Hematopoietic multipotent progenitor cell treated with erythropoietin and hydrocortisone succinate and interleukin-3 and kit ligand, for 15 days (in vitro differentiated cells): Measurements from ENCODE around the gene UNC13B.
"Not testable (repeated sequence)": the region's sequence is repeated elsewhere in the genome, so short reads cannot be mapped to it uniquely, and the experiment has no call there.

Experiments
- DNase-seq: peaks from one replicate; pipeline ENCODE4 v3.0.0-alpha.2; 2015; ENCODE audit warnings: low spot score

Gene UNC13B

DNA sequence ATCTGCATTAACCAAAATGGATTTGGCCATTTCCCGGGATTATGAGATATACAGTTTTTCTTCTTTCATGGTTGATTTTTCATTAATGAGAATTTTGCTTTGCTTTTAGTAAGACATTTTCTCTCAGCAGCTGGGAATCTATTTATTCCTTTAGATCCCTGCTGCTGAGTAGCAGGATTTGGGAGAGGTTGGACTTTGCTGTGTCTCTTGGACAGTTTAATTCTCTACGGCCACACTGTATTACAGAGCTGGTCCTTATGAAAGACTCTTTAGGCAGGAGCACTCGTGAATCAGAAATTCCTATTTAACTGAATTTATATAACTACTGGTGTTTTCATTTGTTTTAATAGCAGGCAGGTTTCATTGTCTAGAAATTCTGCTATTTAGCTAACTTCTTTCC is 1.6 kb downstream of the UNC13B start:
- no peak for DNase-seq

DNA sequence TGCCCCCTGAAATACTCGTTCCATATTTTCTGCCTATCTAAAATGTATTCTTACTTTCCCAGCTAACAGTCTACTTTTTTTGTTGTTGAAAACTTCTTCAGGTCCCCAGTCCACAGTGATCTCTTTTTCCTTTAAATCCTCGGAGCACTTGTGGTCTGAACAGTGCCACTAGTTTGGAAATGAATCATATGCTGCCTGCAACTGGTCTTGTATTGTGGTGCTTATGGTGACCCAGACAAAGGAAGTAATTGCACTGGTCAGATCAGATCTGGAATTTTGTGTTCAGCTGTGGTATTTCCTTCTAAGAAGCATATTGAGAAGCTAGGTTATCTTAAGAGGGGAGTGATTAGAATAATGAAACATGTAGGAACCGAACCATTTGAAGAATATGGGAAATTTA is 2.9 kb downstream of the UNC13B start:
- no peak for DNase-seq

DNA sequence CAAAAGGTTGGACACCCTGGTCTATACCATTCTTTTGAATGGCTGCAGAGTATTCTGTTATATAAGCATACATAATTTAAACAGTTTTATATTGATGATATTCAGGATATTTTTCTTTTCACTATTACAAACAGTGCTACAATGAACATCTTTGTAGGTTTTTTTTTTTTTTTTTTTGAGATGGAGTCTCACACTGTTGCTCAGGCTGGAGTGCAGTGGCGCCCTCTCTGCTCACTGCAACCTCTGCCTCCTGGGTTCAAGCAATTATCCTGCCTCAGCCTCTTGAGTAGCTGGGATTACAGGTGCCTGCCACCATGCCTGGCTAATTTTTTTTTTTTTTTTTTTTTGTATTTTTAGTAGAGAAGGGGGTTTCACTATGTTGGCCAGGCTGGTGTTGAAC is 5.6 kb downstream of the UNC13B start:
- not testable (repeated sequence) for DNase-seq

DNA sequence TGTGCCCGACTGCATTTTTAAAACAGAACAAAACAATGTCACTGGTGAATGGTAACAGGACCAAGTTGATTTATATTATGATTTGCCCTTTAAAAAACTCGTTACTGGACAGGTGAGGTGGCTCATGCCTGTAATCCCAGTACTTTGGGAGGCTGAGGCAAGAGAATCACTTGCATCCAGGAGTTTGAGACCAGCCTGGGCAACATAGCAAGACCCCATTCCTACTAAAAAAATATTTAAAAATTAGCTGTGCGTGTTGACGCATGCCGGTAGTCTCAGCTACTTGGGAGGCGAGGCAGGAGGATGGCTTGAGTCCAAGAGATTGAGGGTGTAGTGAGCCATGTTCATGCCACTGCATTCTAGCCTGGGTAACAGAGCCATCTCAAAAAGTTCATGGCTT is 7.2 kb downstream of the UNC13B start:
- DNase-seq, result no peak

DNA sequence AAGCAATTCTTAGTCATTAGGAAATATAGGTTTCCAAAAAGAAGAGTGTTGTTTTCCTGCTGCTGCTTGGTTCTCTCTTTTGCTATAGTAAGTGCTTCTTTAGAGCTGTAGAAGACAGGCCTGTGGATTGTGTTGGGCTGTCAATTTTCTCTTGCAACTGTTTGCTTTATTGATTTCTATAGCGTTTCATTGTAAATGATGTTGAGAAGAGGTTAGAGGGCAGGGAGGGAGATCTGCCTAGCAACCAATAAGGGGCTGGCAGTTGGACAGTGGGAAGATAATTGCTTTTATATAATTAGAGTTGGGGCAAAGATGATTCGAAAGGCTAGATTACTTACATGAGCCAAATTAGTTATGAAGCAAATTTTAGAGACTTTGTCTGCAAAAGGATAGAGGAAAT is 11.1 kb downstream of the UNC13B start:
- DNase-seq, result no peak

DNA sequence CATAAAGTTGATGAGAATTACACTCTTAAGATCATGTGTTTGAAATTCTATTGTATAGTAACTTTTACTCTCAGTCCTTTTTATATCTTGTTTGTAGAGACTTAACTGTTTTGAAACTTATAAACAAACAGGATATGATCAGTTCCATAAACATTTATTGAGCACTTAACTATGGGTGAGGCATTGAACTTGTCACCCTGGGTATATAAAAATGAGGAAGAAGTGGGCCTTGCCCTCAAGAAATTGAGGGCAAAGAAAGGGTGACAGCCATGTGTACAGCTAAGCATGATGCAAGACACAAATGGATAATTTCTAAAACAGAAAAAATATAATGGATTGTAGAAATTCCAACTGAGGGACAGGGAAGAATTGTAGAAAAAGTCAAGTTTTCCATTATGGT is 15.7 kb downstream of the UNC13B start:
- DNase-seq, result no peak

DNA sequence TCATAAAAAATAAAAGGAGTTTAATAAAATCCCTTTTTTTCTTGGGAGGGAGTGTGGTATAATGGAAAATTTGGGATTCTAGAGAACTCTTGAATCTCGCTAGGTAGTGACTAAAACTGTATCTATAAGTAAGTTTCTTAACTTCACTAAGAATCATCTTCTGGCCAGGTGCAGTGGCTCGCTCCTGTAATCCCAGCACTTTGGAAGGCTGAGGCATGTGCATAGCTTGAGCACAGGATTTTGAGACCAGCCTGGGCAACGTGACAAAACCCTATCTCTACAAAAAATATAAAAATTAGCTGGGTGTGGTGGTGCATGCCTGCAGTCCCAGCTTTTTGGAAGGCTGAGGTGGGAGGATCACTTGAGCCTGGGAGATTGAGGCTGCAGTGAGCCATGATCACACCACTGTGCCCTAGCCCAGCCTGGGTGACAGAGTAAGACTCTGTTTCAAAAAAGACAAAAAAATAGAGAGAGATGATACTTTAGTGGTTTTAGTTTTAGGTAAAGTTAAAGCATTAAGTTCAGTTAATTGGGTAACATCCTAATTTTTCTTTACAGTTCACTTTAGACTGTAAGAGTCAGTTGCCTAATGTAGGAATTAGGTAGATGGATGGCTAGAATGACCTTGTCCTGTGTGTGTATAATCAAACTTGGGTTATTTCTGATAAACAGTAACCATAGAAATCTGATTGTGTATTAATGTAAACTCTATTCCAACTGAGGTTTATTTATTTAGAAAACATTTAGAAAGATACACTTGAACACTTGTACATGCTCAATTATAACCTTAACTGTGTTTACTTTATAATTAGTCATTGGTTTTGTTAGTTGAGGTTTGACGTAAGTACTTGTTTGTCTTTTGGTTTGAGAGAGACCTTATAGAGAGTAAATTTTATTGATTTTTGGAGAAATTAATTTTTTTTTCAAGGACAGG is 17.8 kb downstream of the UNC13B start:
- DNase-seq, result no peak

DNA sequence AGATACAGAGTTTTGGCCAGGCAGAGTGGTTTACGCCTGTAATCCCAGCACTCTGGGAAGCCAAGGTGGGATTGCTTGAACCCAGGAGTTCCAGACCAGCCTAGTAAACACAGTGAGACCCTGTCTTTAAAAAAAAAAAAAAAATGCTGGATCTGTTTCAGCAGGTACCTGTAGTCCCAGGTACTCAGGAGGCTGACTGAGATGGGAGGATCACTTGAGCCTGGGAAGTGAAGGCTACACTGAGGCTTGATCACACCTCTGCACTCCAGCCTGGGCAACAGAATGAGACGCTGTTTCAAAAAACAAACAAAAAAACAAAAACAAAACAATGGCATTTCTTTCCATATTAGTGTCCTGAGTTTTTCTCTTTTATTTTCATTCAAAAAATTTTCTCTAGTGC is 19.0 kb downstream of the UNC13B start:
- no peak for DNase-seq

DNA sequence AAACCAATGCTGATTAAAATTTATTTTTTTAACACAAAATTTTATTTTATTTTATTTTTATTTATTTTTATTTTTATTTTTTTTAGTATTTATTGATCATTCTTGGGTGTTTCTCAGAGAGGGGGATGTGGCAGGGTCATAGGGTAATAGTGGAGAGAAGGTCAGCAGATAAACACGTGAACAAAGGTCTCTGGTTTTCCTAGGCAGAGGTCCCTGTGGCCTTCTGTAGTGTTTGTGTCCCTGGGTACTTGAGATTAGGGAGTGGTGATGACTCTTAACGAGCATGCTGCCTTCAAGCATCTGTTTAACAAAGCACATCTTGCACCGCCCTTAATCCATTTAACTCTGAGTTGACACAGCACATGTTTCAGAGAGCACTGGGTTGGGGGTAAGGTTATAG is 20.6 kb downstream of the UNC13B start:
- DNase-seq, result not testable (repeated sequence)

DNA sequence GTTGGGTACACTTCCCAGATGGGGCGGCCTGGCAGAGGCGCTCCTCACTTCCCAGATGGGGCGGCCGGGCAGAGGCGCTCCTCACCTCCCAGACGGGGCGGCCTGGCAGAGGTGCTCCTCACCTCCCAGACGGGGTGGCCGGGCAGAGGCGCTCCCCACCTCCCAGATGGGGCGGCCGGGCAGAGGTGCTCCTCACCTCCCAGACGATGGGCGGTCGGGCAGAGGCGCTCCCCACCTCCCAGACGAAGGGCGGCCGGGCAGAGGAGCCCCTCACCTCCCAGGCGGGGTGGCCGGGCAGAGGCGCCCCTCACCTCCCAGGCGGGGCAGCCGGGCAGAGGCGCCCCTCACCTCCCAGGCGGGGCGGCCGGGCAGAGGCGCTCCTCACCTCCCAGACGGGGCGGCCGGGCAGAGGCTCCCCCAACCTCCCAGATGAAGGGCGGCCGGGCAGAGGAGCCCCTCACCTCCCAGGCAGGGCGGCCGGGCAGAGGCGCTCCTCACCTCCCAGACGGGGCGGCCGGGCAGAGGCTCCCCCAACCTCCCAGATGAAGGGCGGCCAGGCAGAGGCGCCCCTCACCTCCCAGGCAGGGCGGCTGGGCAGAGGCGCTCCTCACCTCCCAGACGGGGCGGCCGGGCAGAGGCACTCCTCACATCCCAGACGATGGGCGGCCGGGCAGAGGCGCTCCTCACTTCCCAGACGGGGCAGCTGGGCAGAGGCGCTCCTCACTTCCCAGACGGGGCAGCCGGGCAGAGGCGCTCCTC is 21.4 kb downstream of the UNC13B start:
- DNase-seq, result not testable (repeated sequence)

DNA sequence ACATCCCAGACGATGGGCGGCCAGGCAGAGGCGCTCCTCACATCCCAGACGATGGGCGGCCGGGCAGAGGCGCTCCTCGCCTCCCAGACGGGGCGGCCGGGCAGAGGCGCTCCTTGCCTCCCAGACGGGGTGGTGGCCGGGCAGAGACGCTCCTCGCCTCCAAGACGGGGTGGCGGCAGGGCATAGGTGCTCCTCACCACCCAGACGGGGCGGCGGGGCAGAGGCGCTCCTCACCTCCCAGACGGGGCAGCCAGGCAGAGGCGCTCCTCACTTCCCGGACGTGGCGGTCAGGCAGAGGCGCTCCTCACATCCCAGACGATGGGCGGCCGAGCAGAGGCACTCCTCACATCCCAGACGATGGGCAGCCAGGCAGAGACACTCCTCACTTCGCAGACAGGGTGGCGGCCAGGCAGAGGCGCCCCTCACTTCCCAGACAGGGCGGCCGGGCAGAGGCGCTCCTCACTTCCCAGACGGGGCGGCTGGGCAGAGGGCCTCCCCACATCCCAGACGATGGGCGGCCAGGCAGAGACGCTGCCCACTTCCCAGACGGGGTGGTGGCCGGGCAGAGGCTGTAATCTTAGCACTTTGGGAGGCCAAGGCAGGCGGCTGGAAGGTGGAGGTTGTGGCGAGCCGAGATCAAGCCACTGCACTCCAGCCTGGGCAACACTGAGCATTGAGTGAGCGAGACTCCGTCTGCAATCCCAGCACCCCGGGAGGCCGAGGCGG is 22.1 kb downstream of the UNC13B start:
- not testable (repeated sequence) for DNase-seq

DNA sequence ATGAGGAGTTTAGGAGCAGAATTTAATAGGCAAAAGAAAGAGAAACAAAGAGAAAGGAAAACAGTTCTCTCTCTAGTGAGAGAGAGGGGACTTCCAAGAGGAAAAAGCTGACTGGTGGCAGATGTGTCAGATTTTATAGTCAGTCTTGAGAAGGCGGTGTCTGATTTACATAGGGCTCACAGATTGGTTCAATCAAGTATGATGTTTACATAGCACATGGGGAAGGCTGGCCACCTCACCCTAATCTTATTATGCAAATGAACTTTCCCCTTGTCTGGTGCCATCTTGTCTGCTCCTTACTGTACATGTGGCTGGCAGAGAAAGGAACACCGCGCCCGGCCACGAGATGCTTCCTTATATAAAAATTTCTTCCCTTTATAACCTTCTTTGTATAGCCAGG is 24.7 kb downstream of the UNC13B start:
- DNase-seq, result no peak

DNA sequence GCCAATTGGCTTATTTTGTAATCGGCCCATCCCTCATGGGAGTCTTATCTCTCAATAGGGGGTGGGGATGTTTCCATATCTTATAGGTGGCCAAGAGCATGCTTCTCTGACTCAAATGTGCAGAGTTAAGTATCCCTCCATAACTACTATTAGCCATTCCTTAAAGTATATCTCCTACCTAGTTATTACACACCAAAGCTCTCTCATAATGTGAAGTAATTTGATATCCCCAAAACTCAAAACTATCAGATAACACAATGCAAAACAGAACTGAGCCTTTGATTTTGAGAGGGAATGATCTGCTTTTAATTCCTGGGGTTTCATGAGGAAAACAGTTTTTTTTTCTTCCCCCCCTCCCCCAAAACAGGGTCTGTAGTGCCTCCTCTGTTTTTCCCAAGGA is 28.4 kb downstream of the UNC13B start:
- no peak for DNase-seq

DNA sequence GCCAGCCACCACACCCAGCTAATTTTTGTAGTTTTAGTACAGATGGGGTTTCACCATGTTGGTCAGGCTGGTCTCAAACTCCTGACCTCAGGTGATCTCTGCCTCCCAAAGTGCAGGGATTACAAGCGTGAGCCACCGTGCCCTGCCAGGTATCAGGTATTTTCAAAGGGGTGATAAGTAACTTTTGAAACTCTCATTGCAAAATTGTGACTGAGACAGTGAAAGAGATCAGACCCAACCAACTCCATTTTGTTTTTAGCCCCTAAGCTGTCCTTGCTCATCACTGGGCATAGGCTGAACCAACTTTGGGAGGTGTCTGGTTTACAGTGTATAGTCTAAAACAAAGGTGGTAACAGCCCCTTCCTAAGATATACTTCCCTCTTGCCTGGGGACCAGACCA is 29.3 kb downstream of the UNC13B start:
- no peak for DNase-seq

DNA sequence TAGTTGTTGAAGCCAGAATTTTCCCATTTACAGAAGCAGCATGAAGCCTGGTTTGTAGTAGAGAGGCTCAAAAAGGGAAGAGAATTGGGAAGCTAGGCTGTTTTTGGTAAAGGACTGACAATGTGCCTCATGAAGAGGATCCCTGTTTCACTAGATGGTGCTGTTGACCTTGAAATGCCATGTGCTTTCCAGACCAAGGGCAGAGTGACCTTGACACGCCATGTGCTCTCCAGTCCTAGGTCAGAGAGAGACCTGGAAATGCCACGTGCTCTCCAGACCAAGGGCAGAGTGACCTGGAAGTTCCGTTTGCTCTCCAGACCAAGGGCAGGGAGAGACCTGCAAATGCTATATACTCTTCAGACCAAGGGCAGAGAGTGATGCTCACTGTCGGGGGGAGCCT is 32.0 kb downstream of the UNC13B start:
- no peak for DNase-seq

DNA sequence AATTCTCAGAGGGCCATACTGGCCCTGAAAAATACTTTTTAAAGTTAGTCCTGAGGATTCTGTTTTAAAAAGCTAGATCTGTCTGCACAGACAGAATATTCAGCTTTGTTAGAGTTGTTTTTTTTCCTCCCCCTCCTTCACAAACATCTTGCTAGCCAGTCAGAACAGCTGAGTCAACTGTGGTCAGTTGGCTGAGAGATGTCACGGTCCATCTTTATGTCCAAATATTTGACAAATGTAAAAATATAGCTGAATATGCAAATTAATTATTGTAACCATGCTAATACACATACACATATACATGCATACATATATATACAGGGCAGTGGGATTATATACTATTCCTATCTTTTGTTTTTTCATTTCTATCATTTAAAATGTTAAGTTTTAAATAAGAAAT is 33.9 kb downstream of the UNC13B start:
- DNase-seq, result no peak

DNA sequence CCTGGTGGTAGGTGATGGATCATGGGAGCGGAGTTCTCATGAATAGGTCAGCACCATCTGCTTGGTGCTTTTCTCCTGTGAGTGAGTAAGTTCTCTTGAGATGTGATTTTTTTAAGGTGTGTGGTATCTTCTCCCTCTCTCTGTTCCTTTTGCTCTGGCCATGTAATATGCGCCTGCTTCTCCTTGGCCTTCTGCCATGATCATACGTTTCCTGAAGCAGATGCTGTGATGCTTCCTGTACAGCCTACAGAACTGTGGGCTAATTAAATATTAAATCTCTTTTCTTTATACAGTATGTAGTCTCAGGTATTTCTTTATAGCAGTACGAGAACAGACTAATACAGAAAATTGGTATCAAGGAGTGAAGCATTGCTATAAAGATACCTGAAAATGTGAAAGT is 36.4 kb downstream of the UNC13B start:
- DNase-seq, result no peak

DNA sequence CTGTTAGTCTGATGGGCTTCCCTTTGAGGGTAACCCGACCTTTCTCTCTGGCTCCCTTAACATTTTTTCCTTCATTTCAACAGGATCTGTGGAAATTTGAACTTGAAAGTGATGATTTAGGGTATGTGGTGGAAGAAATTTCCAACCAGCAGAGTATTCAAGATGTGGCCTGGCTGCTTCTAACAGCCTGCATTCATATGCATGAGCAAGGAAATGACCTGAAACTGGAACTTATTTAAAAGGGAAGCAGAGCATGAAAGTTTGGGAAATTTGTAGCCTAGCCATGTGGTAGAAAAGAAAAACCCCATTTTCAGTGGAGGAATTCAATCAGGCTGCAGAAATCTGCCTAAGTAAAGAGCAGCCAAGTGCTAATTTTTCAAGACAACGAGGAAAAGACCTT is 41.7 kb downstream of the UNC13B start:
- no peak for DNase-seq

DNA sequence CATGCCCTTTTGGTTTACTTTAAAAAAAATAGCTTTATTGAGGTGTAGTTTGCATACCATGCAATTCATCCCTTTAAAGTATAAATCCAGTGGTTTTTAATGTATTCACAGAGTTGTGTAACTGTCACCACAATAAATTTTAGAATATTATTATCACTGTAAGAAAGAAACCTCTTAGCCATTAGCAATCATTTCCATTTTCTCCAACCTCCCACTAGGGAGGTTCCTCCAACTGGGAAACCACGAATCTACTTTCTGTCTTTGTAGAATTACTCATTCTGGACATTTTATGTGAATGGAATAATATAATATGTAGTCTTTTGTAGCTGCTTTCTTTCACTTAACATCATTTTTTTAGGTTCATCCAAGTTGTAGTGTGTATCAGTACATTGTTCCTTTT is 43.5 kb downstream of the UNC13B start:
- no peak for DNase-seq

DNA sequence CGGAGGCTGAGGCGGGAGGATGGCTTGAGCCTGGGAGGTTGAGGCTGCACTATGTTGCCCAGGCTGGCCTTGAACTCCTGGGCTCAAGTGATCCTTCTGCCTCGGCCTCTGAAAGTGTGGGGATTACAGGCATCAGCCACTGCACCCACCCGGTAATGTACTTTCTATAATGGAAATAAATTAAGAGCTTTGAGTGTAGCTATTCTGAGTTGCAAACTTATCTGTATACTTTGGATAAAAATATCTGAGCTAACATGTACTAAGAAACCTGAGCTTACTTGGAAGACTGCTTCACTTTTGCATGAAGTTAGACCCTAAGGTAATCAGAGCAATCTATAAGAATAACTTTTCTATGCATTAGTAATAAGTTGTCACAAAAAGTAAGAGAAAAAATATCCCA is 50.0 kb downstream of the UNC13B start:
- no peak for DNase-seq

DNA sequence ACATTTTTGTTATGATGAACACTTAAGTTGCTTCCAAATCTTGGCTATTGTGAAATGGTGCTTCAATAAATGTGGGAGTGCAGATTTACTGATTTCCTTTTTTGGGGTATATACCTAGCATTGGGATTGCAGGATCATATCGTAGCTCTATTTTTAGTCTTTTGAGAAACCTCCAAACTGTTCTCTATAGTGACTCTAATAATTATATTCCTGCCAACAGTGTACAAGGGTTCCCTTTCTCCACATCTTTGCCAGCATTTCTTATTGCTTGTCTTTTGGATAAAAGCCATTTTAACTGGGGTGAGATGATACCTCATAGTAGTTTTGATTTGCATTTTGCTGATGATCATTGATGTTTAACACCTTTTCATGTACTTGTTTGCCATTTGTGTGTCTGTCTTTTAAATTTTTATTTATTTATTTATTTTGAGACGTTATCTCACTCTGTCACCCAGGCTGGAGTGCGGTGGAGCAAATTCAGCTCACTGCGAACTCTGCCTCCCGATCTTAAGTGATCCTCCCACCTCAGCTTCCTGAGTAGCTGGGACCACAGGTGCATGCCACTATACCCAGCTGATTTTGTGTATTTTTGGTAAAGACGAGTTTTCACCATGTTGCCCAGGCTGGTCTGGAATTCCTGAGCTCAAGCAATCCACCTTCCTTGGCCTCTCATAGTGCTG is 59.0 kb downstream of the UNC13B start:
- no peak for DNase-seq

DNA sequence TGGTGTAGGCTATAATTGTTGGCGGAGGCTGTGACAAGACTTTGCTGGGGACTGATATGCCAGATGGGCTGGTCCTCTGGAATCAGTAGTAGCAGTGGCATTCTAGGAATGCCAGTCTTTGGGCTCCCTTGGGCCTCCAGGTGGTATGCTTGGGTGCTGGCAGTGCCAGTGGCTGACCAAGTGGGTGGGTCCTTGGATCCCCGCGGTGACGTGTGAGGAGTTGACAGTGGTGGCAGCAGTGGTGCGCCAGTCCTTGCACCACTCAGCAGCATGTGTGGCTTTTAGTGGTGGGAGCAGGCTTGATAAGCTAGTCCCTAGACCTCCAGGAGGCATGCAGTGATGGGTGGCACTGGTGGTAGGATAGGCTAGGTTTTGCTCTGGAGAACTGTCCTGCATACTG is 63.9 kb downstream of the UNC13B start:
- no peak for DNase-seq
